NK-92 (cell line): ENCODE results near the gene MBNL1.
"Not testable (repeated sequence)": the region's sequence is repeated elsewhere in the genome, so short reads cannot be mapped to it uniquely, and the experiment has no call there.

ENCODE experiments used
- DNase-seq: peaks from one replicate; lab custom pipeline; 2025; ENCODE audit not compliant: unreplicated experiment; lab: John Stamatoyannopoulos, UW

Gene MBNL1

DNA sequence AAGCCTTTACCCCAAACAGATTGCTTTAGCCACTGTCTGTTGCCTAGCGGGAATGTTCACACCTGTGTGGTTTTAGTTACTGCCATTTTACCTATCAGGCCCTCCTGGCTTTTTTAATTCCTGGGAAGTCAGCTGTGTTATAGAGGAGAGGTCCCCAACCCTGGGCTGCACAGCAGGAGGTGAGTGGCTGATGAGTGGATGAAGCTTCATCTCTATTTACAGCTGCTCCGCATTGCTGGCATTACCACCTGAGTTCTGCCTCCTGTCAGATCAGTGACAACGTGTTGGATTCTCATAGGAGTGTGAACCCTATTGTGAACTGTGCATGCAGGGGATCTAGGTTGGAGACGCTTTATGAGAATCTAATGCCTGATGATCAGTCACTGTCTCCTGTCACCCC is 127.0 kb downstream of the MBNL1 start:
- no peak for DNase-seq

- DNase-seq = no peak
Measured at GRCh38 chr3:152396867-152397266, 128.1 kb downstream of the MBNL1 start.

DNA sequence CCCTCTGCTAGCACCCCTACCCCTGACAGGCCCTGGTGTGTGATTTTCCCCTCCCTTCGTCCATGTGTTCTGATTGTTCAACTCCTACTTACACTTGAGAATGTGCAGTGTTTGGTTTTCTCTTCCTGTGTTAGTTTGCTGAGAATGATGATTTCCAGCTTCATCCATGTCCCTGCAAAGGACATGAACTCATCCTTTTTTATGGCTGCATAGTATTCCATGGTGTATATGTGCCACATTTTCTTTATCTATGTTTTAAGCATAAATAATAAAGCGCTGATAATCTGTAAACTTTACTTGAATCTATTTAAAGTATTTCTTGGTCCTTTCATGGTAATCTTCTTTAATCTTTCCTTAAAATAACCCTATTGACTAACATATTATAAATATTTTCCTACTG is 128.6 kb downstream of the MBNL1 start:
- DNase-seq = not testable (repeated sequence)

DNA sequence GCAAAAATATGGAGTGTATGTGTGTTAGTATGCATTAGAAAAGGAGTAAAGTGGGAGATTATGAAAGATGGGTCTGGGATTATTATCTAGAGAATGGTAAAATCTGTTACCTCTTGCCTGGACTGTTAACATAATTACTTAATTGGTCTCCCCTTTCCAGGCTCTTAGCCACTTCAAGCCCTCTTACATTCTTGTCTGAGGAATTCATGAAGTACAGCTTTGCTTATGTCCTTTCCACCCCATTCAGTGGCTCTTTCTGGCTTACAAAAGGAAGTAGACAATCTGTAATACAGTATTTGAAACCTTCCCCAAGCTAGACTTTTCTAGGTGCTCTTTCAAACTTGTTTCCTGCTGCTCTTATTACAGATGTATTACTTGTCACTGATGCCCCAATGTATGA is 129.8 kb downstream of the MBNL1 start:
- DNase-seq = no peak

DNA sequence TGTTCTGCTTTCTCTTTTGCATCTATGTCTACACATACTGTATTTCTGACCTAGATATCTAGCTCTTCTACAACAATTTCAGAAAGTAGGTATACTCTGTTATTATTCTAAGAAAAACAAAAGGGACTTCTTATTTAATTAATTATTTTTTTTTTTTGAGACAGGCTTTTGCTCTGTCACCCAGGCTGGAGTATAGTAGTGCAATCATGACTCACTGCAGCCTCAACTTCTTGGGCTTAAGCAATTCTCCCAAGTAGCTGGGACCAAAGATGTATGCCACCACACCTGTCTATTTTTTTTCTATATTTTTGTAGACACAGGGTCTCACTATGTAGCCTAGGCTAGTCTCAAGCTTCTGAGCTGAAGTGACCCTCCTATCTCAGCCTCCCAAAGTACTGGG is 130.6 kb downstream of the MBNL1 start:
- no peak for DNase-seq

- DNase-seq = no peak
Measured at GRCh38 chr3:152400887-152401286, 132.2 kb downstream of the MBNL1 start.

- DNase-seq = no peak
Measured at GRCh38 chr3:152402695-152403451, 134.1 kb downstream of the MBNL1 start.

- no peak for DNase-seq
Measured at GRCh38 chr3:152403632-152404066, 134.9 kb downstream of the MBNL1 start.

- no peak for DNase-seq
Measured at GRCh38 chr3:152404976-152405375, 136.2 kb downstream of the MBNL1 start.

- DNase-seq = no peak
Measured at GRCh38 chr3:152405915-152406802, 137.4 kb downstream of the MBNL1 start.

DNA sequence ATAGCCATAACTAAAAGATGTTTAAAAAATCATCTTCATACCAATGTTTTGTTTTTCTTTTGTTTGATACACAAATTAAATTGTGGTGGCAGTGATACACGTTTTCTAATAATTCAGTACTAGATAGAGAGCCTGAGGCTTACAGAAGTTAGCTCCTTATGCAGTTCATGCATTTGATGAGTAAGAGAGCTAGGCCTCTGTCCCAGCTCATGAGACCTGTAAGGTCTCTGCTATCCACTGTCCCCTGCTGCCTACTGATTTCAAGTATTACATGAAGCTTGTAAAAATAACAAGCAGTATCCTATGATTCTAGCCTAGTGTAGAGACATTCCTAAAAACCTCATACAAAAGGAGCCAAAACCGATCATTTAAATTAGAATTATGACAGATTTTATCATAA is 144.5 kb downstream of the MBNL1 start:
- no peak for DNase-seq

GRCh38 chr3:152416808-152417580 is 148.3 kb downstream of the MBNL1 start:
- no peak for DNase-seq

DNA sequence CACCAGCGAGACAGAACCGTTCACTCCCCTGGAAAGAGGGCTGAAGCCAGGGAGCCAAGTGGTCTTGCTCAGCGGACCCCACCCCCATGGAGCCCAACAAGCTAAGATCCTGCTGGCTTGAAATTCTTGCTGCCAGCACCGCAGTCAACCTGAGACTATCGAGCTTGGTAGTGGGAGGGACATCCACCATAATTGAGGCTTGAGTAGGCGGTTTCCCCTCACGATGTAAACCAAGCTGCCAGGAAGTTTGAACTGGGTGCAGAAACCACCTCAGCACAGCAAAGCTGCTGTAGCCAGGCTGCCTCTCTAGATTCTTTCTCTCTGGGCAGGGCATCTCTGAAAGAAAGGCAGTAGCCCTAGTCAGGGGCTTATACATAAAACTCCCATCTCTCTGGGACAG is 151.0 kb downstream of the MBNL1 start:
- no peak for DNase-seq

GRCh38 chr3:152421162-152421561 is 152.4 kb downstream of the MBNL1 start:
- DNase-seq = no peak

GRCh38 chr3:152426393-152426792 is 157.7 kb downstream of the MBNL1 start:
- DNase-seq = no peak

DNA sequence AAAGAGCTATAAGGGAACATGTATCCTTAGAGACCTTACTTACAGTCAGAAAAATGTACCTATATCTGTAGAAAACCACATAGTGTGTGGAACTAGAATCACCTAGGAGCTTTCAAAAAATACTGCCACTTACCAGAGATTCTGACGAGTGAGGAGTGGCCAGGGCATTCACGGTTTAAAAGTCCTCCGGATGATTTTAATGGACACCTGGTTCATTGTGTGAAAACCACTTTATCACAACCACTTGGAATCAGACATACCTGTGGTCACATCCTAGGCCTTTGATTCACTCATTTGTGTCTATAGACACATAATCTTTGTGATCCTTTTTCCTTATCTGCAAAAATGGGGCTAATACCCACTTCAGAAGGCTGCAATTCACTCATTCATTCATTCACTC is 159.8 kb downstream of the MBNL1 start:
- DNase-seq = no peak

GRCh38 chr3:152430223-152431002 is 161.7 kb downstream of the MBNL1 start:
- no peak for DNase-seq

DNA sequence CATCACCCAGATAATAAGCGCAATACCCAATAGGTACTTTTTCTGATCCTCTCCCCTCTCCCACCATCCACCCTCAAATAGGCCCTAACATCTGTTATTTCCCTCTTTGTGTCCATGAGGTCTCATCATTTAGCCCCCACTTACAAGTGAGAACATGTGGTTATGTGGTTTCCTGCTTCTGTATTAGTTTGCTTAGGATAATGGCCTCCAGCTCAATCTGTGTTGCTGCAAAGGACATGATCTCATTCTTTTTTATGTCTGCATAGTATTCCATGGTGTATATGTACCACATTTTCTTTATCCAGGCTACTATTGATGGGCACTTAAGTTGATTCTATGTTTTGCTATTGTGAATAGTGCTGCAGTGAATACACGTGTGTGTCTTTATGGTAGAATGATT is 165.4 kb downstream of the MBNL1 start:
- DNase-seq = no peak

- DNase-seq = not testable (repeated sequence)
Measured at GRCh38 chr3:152435210-152435609, 166.5 kb downstream of the MBNL1 start.

GRCh38 chr3:152436707-152437590 is 168.2 kb downstream of the MBNL1 start:
- no peak for DNase-seq
